ENCODE data around the gene HIVEP1.

GRCh38 chr6:12001706-12002435 is 10.2 kb upstream of the HIVEP1 start:
- TF ChIP-seq, protein P1, sequence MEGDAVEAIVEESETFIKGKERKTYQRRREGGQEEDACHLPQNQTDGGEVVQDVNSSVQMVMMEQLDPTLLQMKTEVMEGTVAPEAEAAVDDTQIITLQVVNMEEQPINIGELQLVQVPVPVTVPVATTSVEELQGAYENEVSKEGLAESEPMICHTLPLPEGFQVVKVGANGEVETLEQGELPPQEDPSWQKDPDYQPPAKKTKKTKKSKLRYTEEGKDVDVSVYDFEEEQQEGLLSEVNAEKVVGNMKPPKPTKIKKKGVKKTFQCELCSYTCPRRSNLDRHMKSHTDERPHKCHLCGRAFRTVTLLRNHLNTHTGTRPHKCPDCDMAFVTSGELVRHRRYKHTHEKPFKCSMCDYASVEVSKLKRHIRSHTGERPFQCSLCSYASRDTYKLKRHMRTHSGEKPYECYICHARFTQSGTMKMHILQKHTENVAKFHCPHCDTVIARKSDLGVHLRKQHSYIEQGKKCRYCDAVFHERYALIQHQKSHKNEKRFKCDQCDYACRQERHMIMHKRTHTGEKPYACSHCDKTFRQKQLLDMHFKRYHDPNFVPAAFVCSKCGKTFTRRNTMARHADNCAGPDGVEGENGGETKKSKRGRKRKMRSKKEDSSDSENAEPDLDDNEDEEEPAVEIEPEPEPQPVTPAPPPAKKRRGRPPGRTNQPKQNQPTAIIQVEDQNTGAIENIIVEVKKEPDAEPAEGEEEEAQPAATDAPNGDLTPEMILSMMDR (IDR thresholded peaks at IDR 0.05): no peak
- no peak for TF ChIP-seq POLR2A (IDR thresholded peaks at IDR 0.05)

Data from body of pancreas (tissue), 4 donors.